Jurkat, Clone E6-1 (cell line): ENCODE data around the gene RASGEF1B. TPM values are rescaled to one million over a fixed set of nuclear protein-coding genes. Genes with fewer than 3 reads are reported as not detected.

ENCODE experiments used
- DNase-seq: peaks from one replicate; pipeline ENCODE4 v3.0.0-alpha.2; 2011; ENCODE audit warnings: low read depth, low spot score
- H3K4me3 ChIP-seq: 2 replicates; pipeline ENCODE4 v1.5.1; 2011; ENCODE audit warnings: mild to moderate bottlenecking, low read length, control low read depth, moderate library complexity
- polyA plus RNA-seq: library from polyadenylated mRNA; unstranded; fragments of >200 nt; gene quantifications from one replicate; pipeline ENCODE4 v1.2.1, GENCODE V29; 2012; ENCODE audit warnings: missing spikeins; ENCODE audit not compliant: insufficient read length, insufficient read depth

The RASGEF1B gene
- 2.1 TPM for polyA plus RNA-seq

DNA sequence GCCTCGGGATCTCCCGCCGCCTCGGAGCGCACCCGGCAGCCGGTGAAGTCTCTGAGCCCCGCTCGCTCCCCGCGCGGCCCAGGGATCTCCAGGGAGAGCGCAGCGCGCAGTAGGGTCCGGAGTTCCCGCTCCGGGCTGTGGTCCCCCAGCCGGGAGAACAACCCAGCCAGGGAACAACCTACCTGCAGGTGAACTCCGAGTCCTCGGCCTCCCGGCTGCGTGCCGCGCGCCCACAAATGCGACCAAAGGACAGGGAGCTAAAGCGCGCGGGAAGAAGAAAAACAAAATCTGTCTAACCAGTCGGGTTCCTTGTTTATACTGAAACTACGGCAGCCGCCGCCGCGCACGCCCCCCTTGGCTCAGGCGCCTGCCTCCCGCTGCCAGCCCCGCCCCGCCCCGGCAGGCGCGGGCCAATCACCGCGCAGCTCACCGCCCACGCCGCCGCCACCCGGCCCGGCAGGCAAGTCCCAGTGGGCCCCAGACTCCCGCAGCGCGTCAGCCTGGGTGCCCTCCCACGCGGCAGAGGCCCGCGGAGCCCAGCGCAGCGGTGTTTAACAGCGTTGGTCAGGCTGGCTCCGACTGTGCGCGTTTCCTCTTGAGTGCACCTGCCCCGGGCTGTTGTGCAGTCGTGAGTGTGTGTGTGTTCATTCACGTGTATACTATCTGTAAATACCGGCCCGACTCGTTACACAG is at the start of gene RASGEF1B:
Gene RASGEF1B (minus strand): TSS at position 320 of the 693 bp plus-strand sequence. CDS start 12,399 bp downstream, outside the sequence.
- peak; percentile 64 for DNase-seq

DNA sequence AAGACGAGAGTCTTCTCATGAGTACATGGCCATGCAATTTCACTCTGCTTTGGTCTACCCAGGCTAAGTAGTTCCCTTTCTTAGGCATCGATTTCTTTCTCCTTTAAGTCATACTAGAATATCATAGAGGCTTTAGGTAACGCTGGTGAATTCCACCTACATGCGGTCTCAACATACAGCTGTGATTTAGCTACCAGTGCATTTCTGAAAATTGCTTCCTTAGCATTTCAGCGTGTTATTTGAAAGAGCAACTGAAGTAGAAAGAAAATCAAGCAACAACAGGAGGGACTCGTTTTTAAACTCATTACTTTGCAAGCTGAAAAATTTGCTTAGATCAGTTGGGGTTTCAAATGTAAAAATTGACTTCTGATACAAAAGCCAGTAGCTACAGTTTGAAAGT is 48.1 kb upstream of the RASGEF1B start:
- DNase-seq: no peak
- H3K4me3 ChIP-seq: no peak overlapping the region

More for the DNA sequence above, at the start of gene RASGEF1B:
- peak within 1 kb of the TSS; percentile 77 for H3K4me3 ChIP-seq

DNA sequence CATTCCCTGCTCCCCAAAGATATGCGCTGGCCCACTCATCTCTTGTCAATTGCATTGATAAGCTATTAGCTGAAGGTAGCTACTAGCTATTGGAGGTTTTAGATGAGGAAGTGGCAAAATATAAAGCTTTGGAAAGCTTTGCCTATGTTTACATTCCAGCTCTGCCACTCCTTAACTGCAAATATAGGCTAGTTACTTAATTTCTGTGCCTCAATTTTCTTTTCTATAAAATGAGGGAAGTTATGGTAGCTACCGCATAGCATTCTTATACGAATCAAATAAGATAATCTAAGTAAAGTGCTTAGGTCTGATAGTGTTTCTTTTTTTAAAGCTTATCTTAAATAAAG is 47.7 kb upstream of the RASGEF1B start:
- no peak for DNase-seq
- H3K4me3 ChIP-seq: no peak overlapping the region

DNA sequence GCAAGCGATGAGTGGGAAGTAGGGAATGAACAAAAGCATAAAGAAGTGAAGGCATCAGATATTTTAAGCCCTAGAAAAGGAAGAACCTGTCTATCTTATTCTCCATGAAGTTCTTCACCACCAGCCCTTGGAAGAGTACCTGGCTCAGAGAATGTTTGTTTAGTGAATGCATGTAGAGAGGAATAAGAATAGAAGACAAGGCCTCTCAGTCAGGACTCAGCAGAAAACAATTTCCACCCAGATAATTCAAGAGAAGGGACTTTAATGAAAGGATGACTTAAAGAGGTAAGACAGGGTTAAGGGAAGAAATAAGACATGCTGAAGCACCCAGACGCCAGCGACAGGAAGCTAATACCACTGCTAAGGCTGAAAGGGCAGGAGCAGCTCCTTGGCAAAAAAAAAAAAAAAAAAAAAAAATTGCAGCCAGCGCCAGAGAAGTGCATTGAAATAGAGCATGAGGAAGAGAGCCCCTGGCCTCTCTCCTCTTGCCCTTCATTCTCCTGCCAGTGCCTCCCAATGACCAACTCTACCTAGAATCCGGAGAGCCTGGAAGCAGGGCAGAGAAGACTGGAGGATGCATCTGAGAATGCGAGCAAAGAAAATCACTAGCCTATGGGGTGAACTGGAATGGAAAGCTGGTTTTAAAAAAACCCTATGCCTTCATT is 47.2 kb upstream of the RASGEF1B start:
- no peak overlapping the region for H3K4me3 ChIP-seq

DNA sequence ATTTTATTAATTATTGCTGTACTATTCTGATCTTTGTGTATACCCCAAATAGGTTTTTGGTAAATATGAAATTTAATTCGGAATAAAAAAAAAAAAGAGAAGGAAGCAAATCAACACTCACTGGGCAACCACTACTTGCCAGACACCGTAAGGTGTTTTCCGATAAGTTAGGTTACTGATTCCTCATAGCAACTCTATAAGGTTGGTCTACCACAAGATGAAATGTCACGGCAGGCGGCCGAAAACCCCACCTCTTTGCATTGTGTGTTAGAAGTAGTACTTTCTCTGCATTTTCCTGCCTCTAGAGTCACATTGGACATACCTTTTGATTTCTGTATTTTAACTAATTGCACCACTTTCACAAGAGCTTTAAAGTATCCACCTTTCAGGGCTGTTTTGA is 44.5 kb upstream of the RASGEF1B start:
- no peak for DNase-seq

More for the DNA sequence above, 47.2 kb upstream of the RASGEF1B start:
- no peak for DNase-seq

DNA sequence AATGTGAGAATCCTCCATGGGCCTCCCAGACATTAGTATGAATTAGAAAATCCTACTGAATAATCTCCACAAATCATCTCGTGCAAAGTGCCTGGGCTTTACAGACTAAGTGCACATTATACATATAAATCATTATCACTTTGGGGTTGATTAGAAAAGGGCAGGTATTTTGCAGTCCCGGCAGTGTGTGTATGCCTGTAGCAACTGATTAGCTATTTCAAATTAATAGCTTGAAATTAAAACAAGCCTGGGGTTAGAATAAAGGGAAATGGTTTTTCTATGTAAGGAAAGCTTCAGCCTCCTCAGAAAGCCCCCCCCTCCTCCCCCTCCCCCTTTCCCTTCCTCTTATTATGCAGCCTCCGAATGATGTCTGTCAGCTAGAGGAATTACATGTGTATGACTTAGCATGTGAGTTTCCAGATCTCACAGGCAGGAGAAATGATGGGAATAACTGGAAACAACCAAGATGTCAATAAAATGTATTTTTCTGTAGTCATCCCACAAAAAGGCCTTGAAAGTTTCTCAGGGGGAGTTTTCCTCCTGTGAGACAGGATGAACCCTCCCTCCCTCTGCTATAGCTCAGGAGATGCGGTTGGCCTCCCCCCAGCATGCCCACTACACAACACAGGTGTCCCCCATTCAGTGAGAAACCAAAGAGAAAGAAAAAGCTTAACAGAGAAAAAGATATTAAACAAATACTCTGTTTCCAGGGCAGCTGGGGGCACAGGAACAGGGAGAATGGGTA is 41.2 kb upstream of the RASGEF1B start:
- peak; percentile 58 for DNase-seq

More for the DNA sequence above, 44.5 kb upstream of the RASGEF1B start:
- H3K4me3 ChIP-seq: no peak overlapping the region

DNA sequence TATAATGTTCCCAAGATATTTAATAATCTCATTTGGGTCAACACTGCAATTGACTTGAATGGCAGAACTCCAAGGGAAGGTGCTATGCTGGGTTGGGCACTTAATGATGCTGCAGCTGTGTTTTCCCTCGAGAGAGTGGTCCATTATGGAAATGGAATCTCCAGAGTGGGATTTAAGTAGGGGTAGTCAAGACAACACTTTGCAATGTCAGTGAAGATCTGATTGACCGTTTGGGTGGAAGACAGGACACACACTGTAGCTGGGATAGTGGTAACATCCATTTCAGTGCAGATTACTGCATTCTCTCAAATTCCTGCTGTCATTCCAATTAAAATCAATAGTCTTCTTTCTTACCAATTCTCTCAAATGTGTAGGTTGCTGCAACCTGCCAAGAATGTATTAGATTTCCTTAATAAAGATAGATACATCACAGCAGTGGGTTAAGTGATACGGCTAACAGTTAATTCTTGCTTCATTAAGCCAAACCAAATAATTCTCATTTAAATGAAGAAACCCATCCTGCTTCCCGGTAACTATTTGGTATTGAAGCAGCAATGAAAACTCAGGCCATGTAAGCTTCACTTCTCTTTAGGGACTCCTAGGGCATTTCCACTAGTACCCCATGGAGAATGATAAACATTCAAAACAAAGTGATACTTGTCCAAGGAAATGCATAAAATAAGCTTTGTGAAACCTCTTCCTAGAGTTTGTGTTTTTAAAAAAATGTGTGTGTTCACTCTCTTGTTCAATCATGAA is 40.5 kb upstream of the RASGEF1B start:
- H3K4me3 ChIP-seq: no peak overlapping the region
- no peak for DNase-seq

More for the DNA sequence above, 41.2 kb upstream of the RASGEF1B start:
- H3K4me3 ChIP-seq: no peak overlapping the region

DNA sequence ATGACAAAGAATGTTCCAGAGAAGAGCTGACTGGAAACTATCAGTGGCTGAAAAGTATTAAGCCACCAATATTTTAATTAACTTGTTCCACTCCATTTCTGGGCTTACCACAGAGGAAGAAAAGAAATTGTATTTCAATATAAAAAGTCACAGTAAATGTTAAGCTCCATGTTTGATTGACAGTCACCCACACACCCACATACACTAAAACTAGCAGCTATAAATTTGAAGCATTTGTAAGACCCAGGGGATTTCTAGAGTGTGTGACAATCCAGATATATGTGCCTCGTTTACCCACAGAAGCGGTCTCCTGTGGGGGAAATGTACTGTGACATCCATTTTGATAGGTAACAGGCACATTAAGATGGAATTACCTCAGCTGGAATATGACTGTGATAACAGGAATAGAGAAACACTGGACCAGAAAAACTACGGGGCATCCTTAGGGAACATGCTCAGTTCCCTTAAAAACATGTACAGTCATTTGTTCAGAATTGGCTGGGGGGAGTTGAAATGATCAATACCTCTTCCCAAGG is 39.0 kb upstream of the RASGEF1B start:
- H3K4me3 ChIP-seq: no peak overlapping the region
- no peak for DNase-seq

DNA sequence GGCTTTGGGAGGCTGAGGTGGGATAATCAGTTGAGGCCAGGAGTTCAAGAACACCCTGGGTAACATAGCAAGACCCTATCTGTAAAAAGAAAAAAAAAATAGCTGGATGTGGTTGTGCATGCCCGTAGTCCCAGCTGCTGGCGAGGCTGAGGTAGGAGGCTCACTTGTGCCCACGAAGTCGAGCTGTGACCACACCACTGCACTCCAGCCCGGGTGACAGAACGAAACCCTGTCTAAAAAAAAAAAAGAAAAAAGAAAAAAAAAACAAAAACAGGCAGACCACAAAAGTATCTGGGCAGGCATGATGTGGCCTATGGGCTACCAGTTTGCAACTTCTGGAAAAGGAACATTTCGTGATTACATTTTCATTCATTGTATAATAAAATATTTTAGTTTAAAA is 38.1 kb upstream of the RASGEF1B start:
- peak; percentile 35 for DNase-seq
- H3K4me3 ChIP-seq: no peak overlapping the region

DNA sequence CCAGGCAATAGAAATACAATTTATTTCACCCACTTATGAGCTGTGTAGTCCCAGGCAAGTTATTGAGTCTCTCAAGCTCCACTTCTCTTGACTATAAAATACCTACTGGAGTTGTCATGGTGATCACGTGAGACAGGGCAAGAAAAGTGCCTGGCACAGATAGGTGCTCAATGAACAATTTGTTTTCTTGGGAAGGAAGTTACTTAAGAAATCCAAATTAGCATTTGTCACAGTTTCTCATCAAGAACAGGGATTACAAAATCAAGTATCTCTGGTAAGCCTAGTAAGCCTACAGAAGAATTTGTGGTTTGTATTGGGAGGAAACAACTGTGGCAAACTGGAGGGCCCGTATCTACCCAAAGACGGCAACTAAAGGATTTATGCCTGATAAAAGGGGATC is 37.5 kb upstream of the RASGEF1B start:
- peak; percentile 30 for DNase-seq
- H3K4me3 ChIP-seq: no peak overlapping the region

DNA sequence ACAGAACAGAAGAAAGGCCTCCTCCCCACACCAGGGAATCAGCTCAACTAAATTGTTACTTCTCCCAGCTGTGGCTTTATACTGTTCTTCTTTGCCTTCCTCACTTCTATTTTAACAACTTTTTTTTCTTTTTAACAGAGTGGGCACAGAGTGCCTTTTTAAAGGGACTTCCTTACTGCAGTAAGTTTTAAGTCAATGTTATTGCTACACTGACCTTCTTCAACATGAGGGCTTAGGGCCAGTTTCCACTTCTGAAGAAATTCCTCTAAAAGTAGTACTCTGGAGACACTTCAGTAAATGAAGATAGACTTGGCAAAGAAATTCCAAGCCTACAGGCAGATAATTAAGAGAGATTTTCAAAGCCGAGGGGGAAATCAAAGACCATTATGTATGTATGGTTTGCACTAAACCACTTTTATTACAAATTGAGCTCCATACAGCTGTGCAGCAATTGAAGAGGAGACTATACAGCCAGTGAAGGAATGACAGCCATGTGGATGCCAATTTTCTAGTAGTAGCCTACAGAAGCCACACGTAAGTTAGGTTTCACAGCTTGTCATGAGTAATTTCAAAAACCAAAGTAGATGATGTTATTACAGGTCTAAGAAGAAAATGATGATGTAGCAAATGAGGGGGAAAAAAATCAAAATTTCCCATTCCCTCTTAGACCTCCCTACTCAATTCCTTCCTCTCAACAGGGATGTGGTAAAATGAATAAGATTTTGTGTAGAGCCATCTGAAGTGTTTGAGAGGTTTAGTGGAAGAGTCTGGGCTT is 36.9 kb upstream of the RASGEF1B start:
- no peak overlapping the region for H3K4me3 ChIP-seq
- no peak for DNase-seq

DNA sequence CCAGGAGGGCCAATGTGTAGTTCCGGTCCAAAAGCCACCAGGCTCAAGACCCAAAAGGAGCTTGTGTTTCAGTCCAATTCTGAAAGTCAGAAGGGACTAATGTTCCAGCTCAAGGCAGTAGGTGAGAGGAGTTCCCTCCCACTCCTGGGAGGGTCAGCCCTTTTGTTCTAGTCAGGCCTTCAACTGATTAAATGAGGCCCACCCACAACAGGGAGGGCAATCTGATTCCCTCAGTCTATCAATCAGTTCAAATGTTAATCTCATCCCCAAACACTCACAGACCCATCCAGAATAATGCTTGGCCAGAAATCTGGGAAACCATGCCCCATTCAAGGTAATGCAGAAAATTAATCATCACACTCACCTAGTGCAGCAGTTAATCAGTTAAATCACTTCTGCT is 35.8 kb upstream of the RASGEF1B start:
- H3K4me3 ChIP-seq: no peak overlapping the region
- DNase-seq: no peak

DNA sequence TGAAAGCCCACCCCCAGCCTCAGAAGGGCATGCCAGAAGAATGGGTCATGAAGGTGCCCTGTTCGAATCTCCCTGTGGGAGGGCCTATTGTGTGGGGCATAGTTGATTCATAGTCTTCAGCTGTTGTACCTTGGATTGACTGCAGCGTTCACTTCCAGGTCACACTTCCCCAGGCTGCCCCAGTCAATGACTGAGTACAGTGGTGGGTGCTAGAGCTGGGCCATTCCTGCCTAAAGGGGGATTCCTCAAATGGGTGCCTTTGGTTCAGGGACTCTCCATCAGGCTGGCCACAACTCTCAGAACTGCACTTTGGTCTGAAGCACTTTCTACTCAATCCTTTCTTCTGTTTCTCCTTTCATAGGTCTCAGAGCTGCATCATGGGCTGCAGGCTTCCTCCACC is 35.0 kb upstream of the RASGEF1B start:
- DNase-seq: no peak
- no peak overlapping the region for H3K4me3 ChIP-seq

DNA sequence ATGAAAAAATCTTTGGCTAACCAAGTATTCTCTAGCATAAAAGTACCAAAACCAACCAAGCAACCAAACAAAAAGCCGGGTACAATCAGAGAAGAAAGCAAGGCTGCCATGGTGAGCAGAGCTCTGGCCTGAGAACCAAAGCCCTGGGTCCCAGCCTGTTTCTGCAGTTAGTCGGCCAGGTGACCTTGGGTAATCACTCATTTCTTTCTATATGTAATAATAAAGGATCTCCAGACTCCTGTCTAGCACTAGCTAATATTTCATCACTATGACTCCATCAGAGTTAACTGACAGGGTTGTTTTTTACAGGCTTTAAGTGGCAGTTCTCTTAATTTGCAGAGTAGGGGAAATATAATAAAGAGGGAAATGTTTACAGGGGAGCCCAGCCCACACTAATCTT is 34.0 kb upstream of the RASGEF1B start:
- no peak overlapping the region for H3K4me3 ChIP-seq
- no peak for DNase-seq

DNA sequence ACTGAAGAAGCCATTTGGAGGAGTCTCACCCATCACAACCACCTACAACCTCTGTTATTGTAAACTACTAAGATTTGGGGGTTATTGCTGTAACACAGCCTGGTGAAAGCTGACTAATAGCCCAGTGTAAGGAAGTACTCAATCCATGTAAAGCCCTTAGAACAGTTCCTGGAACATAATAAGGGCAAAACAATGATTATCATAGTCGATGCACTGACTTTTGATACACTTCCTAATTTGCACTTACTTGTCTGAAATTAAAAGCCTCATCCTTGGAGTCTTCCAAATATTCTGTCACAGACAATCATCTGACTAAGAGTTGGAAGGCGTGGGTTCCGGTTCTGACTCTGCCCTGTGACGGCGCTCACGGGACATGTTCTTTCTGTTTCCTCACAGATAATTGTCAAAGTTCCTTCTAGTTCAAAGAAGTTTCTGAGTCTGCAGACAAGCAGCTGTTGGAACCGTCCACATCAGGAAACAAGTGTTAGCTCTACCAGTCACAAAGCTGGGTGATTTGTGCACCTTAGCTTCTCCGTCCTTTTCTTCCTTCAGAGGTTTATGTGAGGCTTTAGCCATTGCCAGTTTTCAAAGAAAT is 33.4 kb upstream of the RASGEF1B start:
- H3K4me3 ChIP-seq: no peak overlapping the region

DNA sequence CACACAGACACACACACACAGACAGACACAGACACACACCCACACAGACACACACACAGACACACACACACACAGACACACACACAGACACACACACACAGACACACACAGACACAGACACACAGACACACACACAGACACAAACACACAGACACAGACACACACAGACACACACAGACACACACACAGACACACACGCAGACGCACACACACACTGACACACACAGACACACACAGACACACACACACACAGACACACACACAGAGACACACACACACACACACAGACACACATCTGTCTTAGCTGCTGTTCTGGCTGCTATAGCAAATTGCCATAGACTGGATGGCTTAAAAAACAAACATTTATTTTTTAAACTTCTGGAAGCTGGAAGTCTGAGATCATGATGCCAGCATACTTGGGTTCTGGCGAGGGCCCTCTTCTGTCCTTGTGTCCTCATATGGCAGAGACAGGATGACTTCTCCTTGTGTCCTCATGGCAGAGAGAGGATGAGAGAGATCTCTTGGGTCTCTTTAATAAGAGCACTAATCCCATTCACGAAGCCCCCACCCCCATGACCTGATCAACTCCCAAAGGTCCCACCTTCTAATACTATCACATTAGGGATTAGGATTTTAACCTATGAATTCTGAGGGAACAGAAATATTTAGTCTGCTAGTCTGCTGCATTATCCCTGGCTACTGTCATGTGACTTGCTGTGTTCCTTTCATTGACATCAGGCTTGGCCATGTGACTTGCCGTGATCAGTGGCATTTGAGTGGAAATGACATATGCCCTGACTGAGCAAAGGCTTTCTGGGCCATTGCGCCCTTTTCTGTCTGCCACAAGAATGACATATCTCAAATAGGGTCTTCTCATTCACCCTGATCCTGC is 32.7 kb upstream of the RASGEF1B start:
- H3K4me3 ChIP-seq: no peak overlapping the region
- no peak for DNase-seq

More for the DNA sequence above, 33.4 kb upstream of the RASGEF1B start:
- DNase-seq: peak; percentile 66

DNA sequence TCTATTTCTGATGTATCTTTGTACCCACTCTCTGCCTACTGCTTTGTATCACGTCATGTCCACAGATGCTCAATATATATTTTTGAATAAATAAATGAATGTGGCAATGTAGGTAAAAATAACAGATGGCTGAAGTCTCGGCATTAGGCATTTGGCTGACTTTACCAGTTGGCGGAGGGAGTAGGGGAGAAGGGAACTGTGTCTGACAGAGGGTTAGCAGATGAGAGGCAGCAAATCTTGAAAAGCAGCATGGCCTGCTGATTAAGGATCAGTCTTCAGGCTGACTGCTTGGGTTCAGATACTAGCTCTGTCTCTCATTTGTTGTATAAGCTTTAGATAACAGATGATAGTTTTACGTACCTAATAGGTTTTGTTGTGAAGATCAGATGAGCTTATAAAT is 31.9 kb upstream of the RASGEF1B start:
- H3K4me3 ChIP-seq: no peak overlapping the region
- no peak for DNase-seq
